H9 (cell line): ENCODE data around the gene DGKB. TPM values are rescaled to one million over a fixed set of nuclear protein-coding genes. Genes with fewer than 3 reads are reported as not detected.

Experiments
- DNase-seq: peaks from one replicate; pipeline ENCODE4 v3.0.0-alpha.2; 2017
- H2AFZ ChIP-seq: one replicate; pipeline ENCODE4 v1.6.1; 2013; ENCODE audit warnings: mild to moderate bottlenecking, low read length, control low read depth, moderate library complexity
- H2AK5ac ChIP-seq: 2 replicates; pipeline ENCODE4 v1.6.1; 2013; ENCODE audit warnings: low read length, control low read depth, mixed read lengths; ENCODE audit not compliant: insufficient read length
- H2BK120ac ChIP-seq: one replicate; pipeline ENCODE4 v1.6.1; 2013; ENCODE audit warnings: low read depth, mild to moderate bottlenecking, low read length, control low read depth, inconsistent platforms; ENCODE audit not compliant: poor library complexity, severe bottlenecking
- H2BK12ac ChIP-seq: 2 replicates; pipeline ENCODE4 v1.6.1; 2013; ENCODE audit warnings: low read length, control low read depth, mixed read lengths, low read depth; ENCODE audit not compliant: insufficient read length
- H2BK15ac ChIP-seq: 2 replicates; pipeline ENCODE4 v1.6.1; 2013; ENCODE audit warnings: low read depth, low read length, control low read depth
- H2BK20ac ChIP-seq: one replicate; pipeline ENCODE4 v1.6.1; 2013; ENCODE audit warnings: low read depth, mild to moderate bottlenecking, low read length, control low read depth, inconsistent platforms; ENCODE audit not compliant: poor library complexity, severe bottlenecking
- H2BK5ac ChIP-seq: 2 replicates; pipeline ENCODE4 v1.6.1; 2013; ENCODE audit warnings: low read length, control low read depth, mixed read lengths; ENCODE audit not compliant: insufficient read length
- H3K14ac ChIP-seq: 2 replicates; pipeline ENCODE4 v1.6.1; 2013; ENCODE audit warnings: low read length, control low read depth; ENCODE audit not compliant: insufficient read depth
- H3K18ac ChIP-seq: 2 replicates; pipeline ENCODE4 v1.6.1; 2013; ENCODE audit warnings: low read depth, mild to moderate bottlenecking, mixed read lengths, low read length, control low read depth; ENCODE audit not compliant: insufficient read length
- H3K23ac ChIP-seq: 2 replicates; pipeline ENCODE4 v1.6.1; 2013; ENCODE audit warnings: low read length, control low read depth, mixed read lengths, low read depth; ENCODE audit not compliant: insufficient read length
- H3K23me2 ChIP-seq: 2 replicates; pipeline ENCODE4 v1.6.1; 2013; ENCODE audit warnings: low read depth, mild to moderate bottlenecking, mixed read lengths, low read length, control low read depth; ENCODE audit not compliant: insufficient read length, poor library complexity, severe bottlenecking
- H3K27ac ChIP-seq: 2 replicates; pipeline ENCODE4 v1.5.1; 2013; ENCODE audit warnings: low read length, control low read depth, mixed read lengths, low read depth; ENCODE audit not compliant: insufficient read length
- H3K27me3 ChIP-seq: 2 replicates; pipeline ENCODE4 v1.6.1; 2013; ENCODE audit warnings: low read length, control low read depth, inconsistent platforms; ENCODE audit not compliant: insufficient read depth
- H3K4ac ChIP-seq: 2 replicates; pipeline ENCODE4 v1.6.1; 2013; ENCODE audit warnings: low read depth, mild to moderate bottlenecking, control low read depth, inconsistent platforms, low read length, moderate library complexity
- H3K4me1 ChIP-seq: 2 replicates; pipeline ENCODE4 v1.6.1; 2013; ENCODE audit warnings: low read length, control low read depth, inconsistent platforms; ENCODE audit not compliant: insufficient read depth
- H3K4me2 ChIP-seq: 2 replicates; pipeline ENCODE4 v1.6.1; 2013; ENCODE audit warnings: low read length, control low read depth, mixed read lengths; ENCODE audit not compliant: insufficient read length, insufficient read depth
- H3K56ac ChIP-seq: 2 replicates; pipeline ENCODE4 v1.6.1; 2013; ENCODE audit warnings: low read depth, mild to moderate bottlenecking, mixed read lengths, low read length, control low read depth; ENCODE audit not compliant: insufficient read length
- H3K79me1 ChIP-seq: 2 replicates; pipeline ENCODE4 v1.6.1; 2013; ENCODE audit warnings: low read depth, mild to moderate bottlenecking, moderate library complexity, low read length, control low read depth, inconsistent platforms; ENCODE audit not compliant: insufficient read depth, poor library complexity, severe bottlenecking
- H3K79me2 ChIP-seq: 2 replicates; pipeline ENCODE4 v1.6.1; 2013; ENCODE audit warnings: low read length, control low read depth, inconsistent platforms; ENCODE audit not compliant: insufficient read depth
- H3K9ac ChIP-seq: 2 replicates; pipeline ENCODE4 v1.6.1; 2013; ENCODE audit warnings: low read length, control low read depth, mixed read lengths; ENCODE audit not compliant: insufficient read length; ENCODE audit errors: extremely low read depth
- H3K9me3 ChIP-seq: one replicate; pipeline ENCODE4 v1.6.1; 2013; ENCODE audit warnings: low read depth, low read length, inconsistent platforms; ENCODE audit not compliant: control insufficient read depth
- H3T11ph ChIP-seq: one replicate; pipeline ENCODE4 v1.6.1; 2013; ENCODE audit warnings: mild to moderate bottlenecking, low read length, control low read depth, inconsistent platforms
- H4K20me1 ChIP-seq: one replicate; pipeline ENCODE4 v1.6.1; 2013; ENCODE audit not compliant: control insufficient read depth, insufficient read length, insufficient read depth
- H4K5ac ChIP-seq: 2 replicates; pipeline ENCODE4 v1.6.1; 2013; ENCODE audit warnings: low read depth, mild to moderate bottlenecking, mixed read lengths, low read length, control low read depth; ENCODE audit not compliant: insufficient read length
- H4K8ac ChIP-seq: replicated peaks from 2 replicates; pipeline ENCODE4 v1.6.1; 2013; ENCODE audit warnings: low read length, control low read depth, mixed read lengths, low read depth; ENCODE audit not compliant: insufficient read length
- H4K91ac ChIP-seq: 2 replicates; pipeline ENCODE4 v1.6.1; 2013; ENCODE audit warnings: low read depth, mild to moderate bottlenecking, moderate library complexity, mixed read lengths, low read length, control low read depth; ENCODE audit not compliant: insufficient read length
- H3K27ac Mint-ChIP-seq, 3 experiments: 2 replicates in 2 of 3; 3 replicates in 1 of 3; pipeline ENCODE4 v1.8.0; 2020 to 2021; ENCODE audit warnings: mixed read lengths in 3 of 3, mild to moderate bottlenecking in 1 of 3, moderate library complexity in 1 of 3
- H3K27me3 Mint-ChIP-seq: 2 replicates; pipeline ENCODE4 v1.8.0; 2021; ENCODE audit warnings: low read depth, mild to moderate bottlenecking, moderate library complexity, mixed read lengths
- H3K36me3 Mint-ChIP-seq, 3 experiments: 2 replicates in 2 of 3; 3 replicates in 1 of 3; pipeline ENCODE4 v1.8.0; 2020 to 2021; ENCODE audit warnings: low read depth in 3 of 3, mixed read lengths in 3 of 3; ENCODE audit not compliant: insufficient read depth in 1 of 3
- H3K4me1 Mint-ChIP-seq, 2 experiments: 2 replicates each; pipeline ENCODE4 v1.8.0; 2020; ENCODE audit warnings: mixed read lengths in 2 of 2
- H3K4me3 Mint-ChIP-seq, 2 experiments: 2 replicates in 1 of 2; 3 replicates in 1 of 2; pipeline ENCODE4 v1.8.0; 2020 to 2021; ENCODE audit warnings: mild to moderate bottlenecking in 2 of 2, mixed read lengths in 2 of 2, moderate library complexity in 1 of 2
- H3K9me3 Mint-ChIP-seq, 2 experiments: 2 replicates in 1 of 2; 3 replicates in 1 of 2; pipeline ENCODE4 v1.8.0; 2020; ENCODE audit warnings: mild to moderate bottlenecking in 2 of 2, mixed read lengths in 2 of 2, moderate library complexity in 1 of 2
- WGBS: extraction: QIAGEN DNeasy Blood & Tissue Kit; methylation state at CpG from one replicate; pipeline ENCODE4 v1.1.7; 2013; ENCODE audit warnings: missing lambda C conversion rate, low lambda C conversion rate, mixed read lengths; ENCODE audit not compliant: insufficient read length; ENCODE audit errors: extremely low coverage; 5-methylcytosine and 5-hydroxymethylcytosine counted together
- total RNA-seq: library from RNA; stranded (reverse); gene quantifications from 2 replicates; pipeline ENCODE4 v1.2.1, GENCODE V29; 2021
- TF ChIP-seq, protein P1 (sequence below): fragments of 200-600 bp; sonication (generic); conservative IDR thresholded peaks from 3 replicates; pipeline ENCODE4 v1.8.0; 2021; ENCODE audit warnings: antibody characterized with exemption, mild to moderate bottlenecking

Gene DGKB
- total RNA-seq, 1 experiment from 2014 or later, result 0.26 TPM

DNA sequence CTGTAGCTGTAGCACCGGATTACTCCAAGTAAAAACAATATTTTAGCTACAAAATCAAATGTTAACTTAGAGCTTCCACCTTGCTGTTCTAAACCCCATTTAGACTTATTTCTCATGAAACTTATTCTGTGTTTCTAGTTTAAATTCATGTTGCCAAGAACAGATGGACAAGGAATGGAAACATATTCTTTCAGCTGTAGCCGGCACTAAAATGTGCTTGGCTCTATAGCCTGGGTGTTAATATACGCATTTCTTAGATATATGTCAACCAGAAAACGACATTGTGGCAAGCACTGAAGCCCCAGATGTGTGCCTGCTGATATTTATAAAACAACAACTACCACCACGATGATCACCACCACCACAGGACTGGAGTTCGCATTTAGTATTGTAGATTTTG, 722.8 kb downstream of the DGKB start:
- no peak overlapping the region for H3K56ac ChIP-seq
- H3K4me1 Mint-ChIP-seq, result peaks cover 7 to 10% of the 10 kb centered on the region in 2 experiments; a peak in 3 of 4 replicates
- no peak overlapping the region for H4K8ac ChIP-seq
- H3K14ac ChIP-seq, result no peak overlapping the region
- no peak overlapping the region for H3K9ac ChIP-seq
- H2BK12ac ChIP-seq, result no peak overlapping the region
- no peak for DNase-seq
- H3K36me3 Mint-ChIP-seq, result peaks cover 0 to 7% (median 2%) of the 10 kb centered on the region in 3 experiments; a peak in 1 of 7 replicates
- H3K18ac ChIP-seq, result no peak overlapping the region
- H3K4me1 ChIP-seq, result no peaks in the 10 kb centered on the region
- no peak overlapping the region for H3K27ac ChIP-seq
- H3K9me3 Mint-ChIP-seq, result no peaks in the 10 kb centered on the region; a peak in 2 of 5 replicates
- H2BK5ac ChIP-seq, result no peak overlapping the region
- H3T11ph ChIP-seq, result no peak overlapping the region
- H4K5ac ChIP-seq, result no peak overlapping the region
- no peak overlapping the region for H4K91ac ChIP-seq
- no peaks in the 10 kb centered on the region for H4K20me1 ChIP-seq
- H3K27me3 Mint-ChIP-seq, result no peaks in the 10 kb centered on the region
- no peak overlapping the region for H2AK5ac ChIP-seq
- TF ChIP-seq, protein P1, sequence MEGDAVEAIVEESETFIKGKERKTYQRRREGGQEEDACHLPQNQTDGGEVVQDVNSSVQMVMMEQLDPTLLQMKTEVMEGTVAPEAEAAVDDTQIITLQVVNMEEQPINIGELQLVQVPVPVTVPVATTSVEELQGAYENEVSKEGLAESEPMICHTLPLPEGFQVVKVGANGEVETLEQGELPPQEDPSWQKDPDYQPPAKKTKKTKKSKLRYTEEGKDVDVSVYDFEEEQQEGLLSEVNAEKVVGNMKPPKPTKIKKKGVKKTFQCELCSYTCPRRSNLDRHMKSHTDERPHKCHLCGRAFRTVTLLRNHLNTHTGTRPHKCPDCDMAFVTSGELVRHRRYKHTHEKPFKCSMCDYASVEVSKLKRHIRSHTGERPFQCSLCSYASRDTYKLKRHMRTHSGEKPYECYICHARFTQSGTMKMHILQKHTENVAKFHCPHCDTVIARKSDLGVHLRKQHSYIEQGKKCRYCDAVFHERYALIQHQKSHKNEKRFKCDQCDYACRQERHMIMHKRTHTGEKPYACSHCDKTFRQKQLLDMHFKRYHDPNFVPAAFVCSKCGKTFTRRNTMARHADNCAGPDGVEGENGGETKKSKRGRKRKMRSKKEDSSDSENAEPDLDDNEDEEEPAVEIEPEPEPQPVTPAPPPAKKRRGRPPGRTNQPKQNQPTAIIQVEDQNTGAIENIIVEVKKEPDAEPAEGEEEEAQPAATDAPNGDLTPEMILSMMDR, result no peak
- no peak overlapping the region for H2AFZ ChIP-seq
- no peaks in the 10 kb centered on the region for H3K9me3 ChIP-seq
- no peak overlapping the region for H3K4ac ChIP-seq
- no peak overlapping the region for H3K4me3 Mint-ChIP-seq
- H3K27me3 ChIP-seq, result no peaks in the 10 kb centered on the region
- H3K23ac ChIP-seq, result no peak overlapping the region
- WGBS, result no CpG with 5 or more reads among the region's 6 CpGs
- H2BK120ac ChIP-seq, result no peak overlapping the region
- H2BK15ac ChIP-seq, result no peak overlapping the region
- no peak overlapping the region for H3K27ac Mint-ChIP-seq
- H3K79me1 ChIP-seq, result no peaks in the 10 kb centered on the region
- no peak overlapping the region for H3K4me2 ChIP-seq
- H2BK20ac ChIP-seq, result no peak overlapping the region
- no peaks in the 10 kb centered on the region for H3K23me2 ChIP-seq
- H3K79me2 ChIP-seq, result no peaks in the 10 kb centered on the region
